ENCODE results near the gene SLIT3.

The SLIT3 gene

GRCh38 chr5:168844016-168844921 lies 456.7 kb downstream of the SLIT3 start:
- no peak for DNase-seq (ENCODE audit: low read depth in 1 of 2, low spot score in 1 of 2)
- Histone ChIP-seq H3K27ac (replicated peaks) (no peak overlapping the region), H3K4me3 (replicated peaks; ENCODE audit: insufficient read depth, low read length) (no peak overlapping the region), H3K27me3 (ENCODE audit: insufficient read depth, poor library complexity, severe bottlenecking) (peaks cover 3% of the 10 kb centered on the region)
- TF ChIP-seq SPI1 (IDR thresholded peaks at IDR 0.05; ENCODE audit: borderline replicate concordance, low read depth) (no peak), GABPA (IDR thresholded peaks at IDR 0.05; ENCODE audit: low read depth) (no peak), POLR2AphosphoS5 (IDR thresholded peaks at IDR 0.05; ENCODE audit: low read depth) (no peak), REST (IDR thresholded peaks at IDR 0.05; ENCODE audit: insufficient replicate concordance, low read depth) (no peak), CTCF (IDR thresholded peaks at IDR 0.05; ENCODE audit: insufficient read depth, low read length) (no peak)

GRCh38 chr5:168843277-168844015 lies 457.5 kb downstream of the SLIT3 start:
- peaks cover 3% of the 10 kb centered on the region for H3K27me3 ChIP-seq (ENCODE audit: insufficient read depth, poor library complexity, severe bottlenecking)
- DNase-seq (ENCODE audit: low read depth in 1 of 2, low spot score in 1 of 2) = no peak
- TF ChIP-seq SPI1 (IDR thresholded peaks at IDR 0.05; ENCODE audit: borderline replicate concordance, low read depth) = no peak
- TF ChIP-seq REST (IDR thresholded peaks at IDR 0.05; ENCODE audit: insufficient replicate concordance, low read depth) = no peak
- TF ChIP-seq POLR2AphosphoS5 (IDR thresholded peaks at IDR 0.05; ENCODE audit: low read depth) = no peak
- no peak for TF ChIP-seq CTCF (IDR thresholded peaks at IDR 0.05; ENCODE audit: insufficient read depth, low read length)
- TF ChIP-seq GABPA (IDR thresholded peaks at IDR 0.05; ENCODE audit: low read depth) = no peak
- no peak overlapping the region for H3K27ac ChIP-seq (replicated peaks)
- H3K4me3 ChIP-seq (replicated peaks; ENCODE audit: insufficient read depth, low read length) = no peak overlapping the region

GRCh38 chr5:168842571-168843205 lies 458.3 kb downstream of the SLIT3 start:
- no peak for TF ChIP-seq CTCF (IDR thresholded peaks at IDR 0.05; ENCODE audit: insufficient read depth, low read length)
- TF ChIP-seq POLR2AphosphoS5 (IDR thresholded peaks at IDR 0.05; ENCODE audit: low read depth) = no peak
- no peak for TF ChIP-seq GABPA (IDR thresholded peaks at IDR 0.05; ENCODE audit: low read depth)
- TF ChIP-seq SPI1 (IDR thresholded peaks at IDR 0.05; ENCODE audit: borderline replicate concordance, low read depth) = no peak
- no peak for DNase-seq (ENCODE audit: low read depth in 1 of 2, low spot score in 1 of 2)
- no peak overlapping the region for H3K4me3 ChIP-seq (replicated peaks; ENCODE audit: insufficient read depth, low read length)
- H3K27ac ChIP-seq (replicated peaks) = no peak overlapping the region
- H3K27me3 ChIP-seq (ENCODE audit: insufficient read depth, poor library complexity, severe bottlenecking) = peaks cover 3% of the 10 kb centered on the region
